HL-60 (cell line): ENCODE results near the gene IFNE.

Experiments
- GABPA ChIP-seq: IDR thresholded peaks from 2 replicates; pipeline ENCODE4 v1.6.1; 2012; ENCODE audit warnings: low read depth
- POLR2AphosphoS5 ChIP-seq: IDR thresholded peaks from 2 replicates; pipeline ENCODE4 v1.6.1; 2012; ENCODE audit warnings: low read depth
- TF ChIP-seq, protein P1 (sequence below): IDR thresholded peaks from one replicate; pipeline ENCODE4 v1.5.1; 2011; ENCODE audit warnings: low read length, control low read depth, inconsistent platforms; ENCODE audit not compliant: insufficient read depth
- TF ChIP-seq, protein P2 (sequence below): IDR thresholded peaks from 2 replicates; pipeline ENCODE4 v1.6.1; 2012; ENCODE audit warnings: low read depth; ENCODE audit not compliant: insufficient replicate concordance

DNA sequence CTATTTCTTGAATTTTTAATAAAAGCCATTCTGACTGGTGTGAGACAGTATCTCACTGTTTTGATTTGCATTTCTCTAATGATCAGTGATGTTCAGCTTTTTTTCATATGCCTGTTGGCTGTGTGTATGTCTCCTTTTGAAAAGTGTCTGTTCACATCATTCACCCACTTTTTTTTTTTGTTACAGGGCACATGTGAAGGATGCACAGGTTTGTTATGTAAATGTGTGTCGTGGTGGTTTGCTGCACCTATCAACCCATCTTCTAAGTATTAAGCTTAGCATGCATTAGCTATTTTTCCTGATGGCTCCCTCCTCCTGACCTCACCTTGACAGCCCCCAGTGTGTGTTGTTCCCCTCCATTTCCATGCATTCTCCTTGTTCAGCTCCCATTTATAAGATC, 39.3 kb upstream of the IFNE start:
- TF ChIP-seq, protein P1, sequence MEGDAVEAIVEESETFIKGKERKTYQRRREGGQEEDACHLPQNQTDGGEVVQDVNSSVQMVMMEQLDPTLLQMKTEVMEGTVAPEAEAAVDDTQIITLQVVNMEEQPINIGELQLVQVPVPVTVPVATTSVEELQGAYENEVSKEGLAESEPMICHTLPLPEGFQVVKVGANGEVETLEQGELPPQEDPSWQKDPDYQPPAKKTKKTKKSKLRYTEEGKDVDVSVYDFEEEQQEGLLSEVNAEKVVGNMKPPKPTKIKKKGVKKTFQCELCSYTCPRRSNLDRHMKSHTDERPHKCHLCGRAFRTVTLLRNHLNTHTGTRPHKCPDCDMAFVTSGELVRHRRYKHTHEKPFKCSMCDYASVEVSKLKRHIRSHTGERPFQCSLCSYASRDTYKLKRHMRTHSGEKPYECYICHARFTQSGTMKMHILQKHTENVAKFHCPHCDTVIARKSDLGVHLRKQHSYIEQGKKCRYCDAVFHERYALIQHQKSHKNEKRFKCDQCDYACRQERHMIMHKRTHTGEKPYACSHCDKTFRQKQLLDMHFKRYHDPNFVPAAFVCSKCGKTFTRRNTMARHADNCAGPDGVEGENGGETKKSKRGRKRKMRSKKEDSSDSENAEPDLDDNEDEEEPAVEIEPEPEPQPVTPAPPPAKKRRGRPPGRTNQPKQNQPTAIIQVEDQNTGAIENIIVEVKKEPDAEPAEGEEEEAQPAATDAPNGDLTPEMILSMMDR, result no peak
- TF ChIP-seq POLR2AphosphoS5 (no peak), GABPA (no peak)
- TF ChIP-seq, protein P2, sequence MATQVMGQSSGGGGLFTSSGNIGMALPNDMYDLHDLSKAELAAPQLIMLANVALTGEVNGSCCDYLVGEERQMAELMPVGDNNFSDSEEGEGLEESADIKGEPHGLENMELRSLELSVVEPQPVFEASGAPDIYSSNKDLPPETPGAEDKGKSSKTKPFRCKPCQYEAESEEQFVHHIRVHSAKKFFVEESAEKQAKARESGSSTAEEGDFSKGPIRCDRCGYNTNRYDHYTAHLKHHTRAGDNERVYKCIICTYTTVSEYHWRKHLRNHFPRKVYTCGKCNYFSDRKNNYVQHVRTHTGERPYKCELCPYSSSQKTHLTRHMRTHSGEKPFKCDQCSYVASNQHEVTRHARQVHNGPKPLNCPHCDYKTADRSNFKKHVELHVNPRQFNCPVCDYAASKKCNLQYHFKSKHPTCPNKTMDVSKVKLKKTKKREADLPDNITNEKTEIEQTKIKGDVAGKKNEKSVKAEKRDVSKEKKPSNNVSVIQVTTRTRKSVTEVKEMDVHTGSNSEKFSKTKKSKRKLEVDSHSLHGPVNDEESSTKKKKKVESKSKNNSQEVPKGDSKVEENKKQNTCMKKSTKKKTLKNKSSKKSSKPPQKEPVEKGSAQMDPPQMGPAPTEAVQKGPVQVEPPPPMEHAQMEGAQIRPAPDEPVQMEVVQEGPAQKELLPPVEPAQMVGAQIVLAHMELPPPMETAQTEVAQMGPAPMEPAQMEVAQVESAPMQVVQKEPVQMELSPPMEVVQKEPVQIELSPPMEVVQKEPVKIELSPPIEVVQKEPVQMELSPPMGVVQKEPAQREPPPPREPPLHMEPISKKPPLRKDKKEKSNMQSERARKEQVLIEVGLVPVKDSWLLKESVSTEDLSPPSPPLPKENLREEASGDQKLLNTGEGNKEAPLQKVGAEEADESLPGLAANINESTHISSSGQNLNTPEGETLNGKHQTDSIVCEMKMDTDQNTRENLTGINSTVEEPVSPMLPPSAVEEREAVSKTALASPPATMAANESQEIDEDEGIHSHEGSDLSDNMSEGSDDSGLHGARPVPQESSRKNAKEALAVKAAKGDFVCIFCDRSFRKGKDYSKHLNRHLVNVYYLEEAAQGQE, result no peak
